LoVo (cell line): ENCODE measurements around the gene LGALS9B.
"Not testable (repeated sequence)": the region's sequence is repeated elsewhere in the genome, so short reads cannot be mapped to it uniquely, and the experiment has no call there.

Experiments
- DNase-seq: peaks from one replicate; pipeline ENCODE4 v3.0.0-alpha.2; 2016; ENCODE audit warnings: low spot score

LGALS9B gene

DNA sequence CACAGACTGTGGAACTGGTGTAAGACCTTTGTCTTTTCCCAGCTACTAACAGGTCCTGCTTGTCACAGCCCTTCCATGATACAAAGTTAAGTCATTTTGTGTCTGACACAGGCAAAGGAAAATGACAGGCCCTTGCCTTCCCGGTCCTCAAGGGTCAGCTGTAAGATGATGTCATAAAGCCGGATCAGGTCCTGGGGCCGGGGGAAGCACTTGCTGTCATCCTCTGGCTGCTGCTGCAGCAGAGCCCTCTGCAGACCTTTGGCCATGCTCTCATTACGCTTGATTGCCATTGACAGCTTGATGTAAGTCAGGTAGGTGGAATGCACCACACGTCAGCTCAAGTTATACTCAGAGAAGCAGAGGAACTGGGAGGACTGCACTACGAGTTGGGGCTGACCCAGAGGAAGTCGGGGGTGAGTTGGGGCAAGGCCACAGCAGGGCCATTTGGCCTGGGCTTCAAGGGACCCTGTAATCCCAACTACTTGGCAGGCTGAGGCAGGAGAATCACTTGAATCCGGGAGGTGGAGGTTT lies 50.9 kb downstream of the LGALS9B start:
- not testable (repeated sequence) for DNase-seq

GRCh38 chr17:20415479-20415878 lies 51.9 kb downstream of the LGALS9B start:
- not testable (repeated sequence) for DNase-seq

DNA sequence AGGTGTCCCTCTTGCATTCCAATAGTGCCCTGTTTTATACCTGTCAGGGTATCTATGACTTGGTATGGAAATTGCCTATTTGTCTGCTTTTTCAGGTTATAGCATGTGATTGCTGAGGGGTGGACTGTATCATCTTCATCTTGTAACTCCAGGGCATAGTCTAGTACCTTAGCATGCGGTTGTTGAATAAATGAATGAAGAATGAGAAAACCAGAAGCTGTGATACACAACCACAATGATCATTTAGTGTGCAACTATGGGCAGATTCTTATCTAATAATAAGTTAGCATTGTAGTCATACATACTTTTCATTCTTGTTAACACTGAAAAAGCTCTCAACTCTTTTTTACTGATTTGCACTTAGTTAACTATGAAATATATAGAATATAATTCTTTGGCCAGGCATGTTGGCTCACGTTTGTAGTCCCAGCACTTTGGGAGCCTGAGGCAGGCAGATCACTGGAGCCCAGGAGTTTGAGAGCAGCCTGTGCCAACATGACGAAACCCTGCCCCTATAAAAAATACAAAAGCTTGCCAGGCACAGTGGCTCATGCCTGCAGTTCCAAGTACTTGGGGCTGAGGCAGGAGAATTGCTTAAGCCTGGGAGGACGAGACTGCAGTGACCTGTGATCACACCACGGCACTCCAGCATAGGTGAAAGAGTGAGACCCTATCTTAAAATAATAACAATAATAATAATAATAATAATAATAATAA lies 65.9 kb downstream of the LGALS9B start:
- not testable (repeated sequence) for DNase-seq

DNA sequence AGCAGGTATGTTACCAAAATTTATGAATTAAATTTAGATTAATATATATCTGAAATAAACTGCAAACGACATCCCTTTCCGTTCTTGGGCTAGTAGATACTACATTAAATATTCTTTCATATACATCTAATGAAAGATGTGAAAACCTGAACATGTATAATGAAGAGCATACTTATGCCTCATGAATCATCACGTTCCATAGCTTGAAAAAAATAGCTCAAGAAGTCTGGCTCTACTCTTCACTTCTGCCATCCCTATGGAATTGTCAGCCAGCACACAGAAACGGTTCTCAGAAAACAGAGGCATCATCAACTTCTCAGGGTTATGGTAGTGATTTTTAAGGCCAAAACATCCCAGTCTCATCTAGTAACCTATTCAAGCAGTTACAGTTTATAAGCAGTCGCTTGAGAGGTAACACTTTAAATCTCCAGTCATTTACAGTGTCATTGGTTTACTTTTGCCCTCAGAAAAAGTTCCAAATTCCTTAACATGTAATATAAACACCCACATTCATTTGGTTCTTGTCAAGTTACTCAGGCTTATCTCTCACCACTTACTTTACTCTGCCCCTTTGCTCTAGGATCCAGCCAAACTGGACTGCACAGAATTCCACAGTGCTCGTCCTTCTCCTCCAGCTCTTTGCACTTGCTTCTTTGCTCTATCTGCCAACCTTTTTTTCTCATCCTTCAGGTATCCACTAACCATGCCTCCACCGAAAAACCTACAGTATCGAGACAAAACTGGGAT lies 66.6 kb downstream of the LGALS9B start:
- DNase-seq: not testable (repeated sequence)
